SU-DHL-6 (cell line): ENCODE data around the gene TMC1.
A peak's percentile ranks its signal among the peaks of the same experiment; 100 is the strongest.

Experiments
- EZH2phosphoT487 ChIP-seq: fragments of 200-600 bp; sonication (generic), shearing (Covaris generic); conservative IDR thresholded peaks from 2 replicates; pipeline ENCODE4 v1.6.1; 2018; ENCODE audit warnings: mild to moderate bottlenecking, antibody characterized with exemption, low read length, moderate library complexity, mixed read lengths
- TF ChIP-seq, protein P1 (sequence below): fragments of 200-600 bp; sonication (generic); IDR thresholded peaks from one replicate; pipeline ENCODE4 v1.5.1; 2017; ENCODE audit warnings: antibody characterized with exemption, mild to moderate bottlenecking, low read length, moderate library complexity; ENCODE audit not compliant: insufficient read depth, poor library complexity, severe bottlenecking

DNA sequence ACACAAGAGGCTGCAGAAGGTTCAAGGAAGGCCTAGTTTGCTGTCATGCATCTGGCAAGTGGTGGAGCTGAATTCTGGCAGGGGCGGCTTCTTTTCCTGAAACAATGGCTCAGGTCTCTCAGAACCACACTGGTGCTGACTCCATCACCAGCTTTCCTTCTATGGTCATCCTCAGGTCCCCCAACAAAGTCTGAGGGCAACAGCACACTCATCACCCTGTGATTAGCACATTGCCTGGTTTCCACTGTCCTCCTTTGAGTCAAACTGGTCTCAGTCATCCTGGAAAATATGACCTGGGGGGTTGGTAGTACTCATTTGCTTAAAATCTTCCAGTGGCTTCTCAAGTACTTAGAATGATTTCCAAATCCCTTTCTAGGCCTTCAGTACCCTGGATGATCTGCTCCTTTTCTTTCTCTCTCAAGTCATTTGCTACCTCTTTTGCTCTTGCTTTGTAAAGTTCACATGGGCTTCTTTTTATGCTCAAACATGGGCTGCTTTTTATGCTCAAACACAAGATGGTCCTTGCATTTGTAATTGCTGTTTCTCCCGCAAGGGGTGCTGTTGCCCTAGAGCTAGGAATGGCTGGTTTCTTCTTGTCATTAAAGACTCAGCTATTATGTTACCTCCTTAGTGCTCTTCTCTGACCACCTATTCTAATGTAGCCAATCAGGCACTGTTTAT, 286.5 kb downstream of the TMC1 start:
- TF ChIP-seq, protein P1, sequence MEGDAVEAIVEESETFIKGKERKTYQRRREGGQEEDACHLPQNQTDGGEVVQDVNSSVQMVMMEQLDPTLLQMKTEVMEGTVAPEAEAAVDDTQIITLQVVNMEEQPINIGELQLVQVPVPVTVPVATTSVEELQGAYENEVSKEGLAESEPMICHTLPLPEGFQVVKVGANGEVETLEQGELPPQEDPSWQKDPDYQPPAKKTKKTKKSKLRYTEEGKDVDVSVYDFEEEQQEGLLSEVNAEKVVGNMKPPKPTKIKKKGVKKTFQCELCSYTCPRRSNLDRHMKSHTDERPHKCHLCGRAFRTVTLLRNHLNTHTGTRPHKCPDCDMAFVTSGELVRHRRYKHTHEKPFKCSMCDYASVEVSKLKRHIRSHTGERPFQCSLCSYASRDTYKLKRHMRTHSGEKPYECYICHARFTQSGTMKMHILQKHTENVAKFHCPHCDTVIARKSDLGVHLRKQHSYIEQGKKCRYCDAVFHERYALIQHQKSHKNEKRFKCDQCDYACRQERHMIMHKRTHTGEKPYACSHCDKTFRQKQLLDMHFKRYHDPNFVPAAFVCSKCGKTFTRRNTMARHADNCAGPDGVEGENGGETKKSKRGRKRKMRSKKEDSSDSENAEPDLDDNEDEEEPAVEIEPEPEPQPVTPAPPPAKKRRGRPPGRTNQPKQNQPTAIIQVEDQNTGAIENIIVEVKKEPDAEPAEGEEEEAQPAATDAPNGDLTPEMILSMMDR = peak; percentile 22
- no peak for TF ChIP-seq EZH2phosphoT487
